Measurements from ENCODE around the gene WWC2. TPM values are rescaled to one million over a fixed set of nuclear protein-coding genes. Genes with fewer than 3 reads are reported as not detected.
A peak's percentile ranks its signal among the peaks of the same experiment; 100 is the strongest.

Gene WWC2
- total RNA-seq, 4 donors from 2014 or later, result 7.4 to 24.8 (median 8.0) TPM

- Histone ChIP-seq H3K4me3 (no peak overlapping the region), H3K27ac (no peak overlapping the region), H3K4me1 (peaks cover 8 to 61% (median 20%) of the 10 kb centered on the region in 3 donors), H3K36me3 (no peaks in the 10 kb centered on the region), H3K9me3 (no peaks in the 10 kb centered on the region), H3K27me3 (no peaks in the 10 kb centered on the region)
- TF ChIP-seq CTCF (IDR thresholded peaks at IDR 0.05) (no peak), POLR2A (IDR thresholded peaks at IDR 0.05) (no peak)
- 86 to 93% methylated on average over 13 of the region's 13 CpGs for WGBS, 2 donors
- intact Hi-C loops (cut with DNase I), result no loop called here
- no peak for DNase-seq
These were observed 259.2 kb downstream of the WWC2 start for GRCh38 chr4:183358215-183358755.

- Histone ChIP-seq H3K4me1 (peaks cover 7 to 43% (median 20%) of the 10 kb centered on the region in 3 donors), H3K27ac (no peak overlapping the region), H3K36me3 (no peaks in the 10 kb centered on the region), H3K9me3 (no peaks in the 10 kb centered on the region), H3K4me3 (no peak overlapping the region), H3K27me3 (no peaks in the 10 kb centered on the region)
- intact Hi-C loops (cut with DNase I), result no loop called here
- 30 to 56% methylated on average over 9 to 11 of the region's 11 CpGs for WGBS, 2 donors
- no peak for DNase-seq
- TF ChIP-seq CTCF (IDR thresholded peaks at IDR 0.05), result no peak
- TF ChIP-seq POLR2A (IDR thresholded peaks at IDR 0.05), result no peak
These were observed 261.3 kb downstream of the WWC2 start for GRCh38 chr4:183360161-183360919.

GRCh38 chr4:183362036-183362435, 263.0 kb downstream of the WWC2 start:
- no peaks in the 10 kb centered on the region for H3K27me3 ChIP-seq
- H3K27ac ChIP-seq, result no peak overlapping the region
- 80 to 94% methylated on average over 3 to 4 of the region's 4 CpGs for WGBS, 2 donors
- peaks cover 4 to 26% (median 13%) of the 10 kb centered on the region in 3 donors for H3K4me1 ChIP-seq
- intact Hi-C loops (cut with DNase I), result no loop called here
- DNase-seq, result no peak
- H3K36me3 ChIP-seq, result no peaks in the 10 kb centered on the region
- no peak for TF ChIP-seq POLR2A (IDR thresholded peaks at IDR 0.05)
- TF ChIP-seq CTCF (IDR thresholded peaks at IDR 0.05), result no peak
- no peak overlapping the region for H3K4me3 ChIP-seq
- H3K9me3 ChIP-seq, result no peaks in the 10 kb centered on the region

GRCh38 chr4:183362916-183363542, 264.0 kb downstream of the WWC2 start:
- H3K9me3 ChIP-seq, result no peaks in the 10 kb centered on the region
- 39 to 41% methylated on average over 15 of the region's 15 CpGs for WGBS, 2 donors
- TF ChIP-seq CTCF (IDR thresholded peaks at IDR 0.05), result peak in 1 of 6 experiments; percentile 24
- no peak for TF ChIP-seq POLR2A (IDR thresholded peaks at IDR 0.05)
- intact Hi-C loops (cut with DNase I), result no loop called here
- H3K27ac ChIP-seq, result no peak overlapping the region
- no peaks in the 10 kb centered on the region for H3K36me3 ChIP-seq
- no peak overlapping the region for H3K4me3 ChIP-seq
- H3K27me3 ChIP-seq, result no peaks in the 10 kb centered on the region
- H3K4me1 ChIP-seq, result peaks cover 4 to 20% (median 8%) of the 10 kb centered on the region in 3 donors
- no peak for DNase-seq

GRCh38 chr4:183364025-183364424, 265.0 kb downstream of the WWC2 start:
- no peaks in the 10 kb centered on the region for H3K9me3 ChIP-seq
- intact Hi-C loops (cut with DNase I), result no loop called here
- no peaks in the 10 kb centered on the region for H3K36me3 ChIP-seq
- DNase-seq, result no peak
- WGBS, 2 donors, result 44 to 73% methylated on average over 4 to 10 of the region's 10 CpGs
- H3K4me1 ChIP-seq, result peaks cover 4 to 20% (median 8%) of the 10 kb centered on the region in 3 donors
- no peak overlapping the region for H3K4me3 ChIP-seq
- TF ChIP-seq CTCF (IDR thresholded peaks at IDR 0.05) (no peak), POLR2A (IDR thresholded peaks at IDR 0.05) (no peak)
- no peaks in the 10 kb centered on the region for H3K27me3 ChIP-seq
- no peak overlapping the region for H3K27ac ChIP-seq

Data from esophagus squamous epithelium (tissue), 5 donors.